CD14-positive monocyte (primary cell): ENCODE data around the gene SALL1. TPM values are rescaled to one million over a fixed set of nuclear protein-coding genes. Genes with fewer than 3 reads are reported as not detected.

ENCODE experiments used
- DNase-seq, 3 donors: peaks; one replicate each; pipeline ENCODE4 v3.0.0-alpha.2; 2011 to 2022
- H2AFZ ChIP-seq: 2 replicates; pipeline ENCODE4 v1.6.0; 2012; ENCODE audit warnings: mild to moderate bottlenecking, low read depth, low read length, inconsistent platforms; ENCODE audit not compliant: insufficient read depth, poor library complexity, severe bottlenecking
- H3K27ac ChIP-seq, 2 donors: 1 replicate in 1 of 2; 2 replicates in 1 of 2; pipeline ENCODE4 v1.5.1; 2012 to 2013; ENCODE audit warnings: low read length in 2 of 2, control low read depth in 1 of 2, inconsistent platforms in 1 of 2, low read depth in 1 of 2, mild to moderate bottlenecking in 1 of 2
- H3K27me3 ChIP-seq, 2 donors: one replicate each; pipeline versions ENCODE4 v1.6.0 to v1.6.1; 2011 to 2013; ENCODE audit warnings: low read length in 2 of 2; ENCODE audit not compliant: control insufficient read depth in 2 of 2, insufficient read depth in 2 of 2
- H3K36me3 ChIP-seq, 2 donors: replicated peaks in 1 of 2; 1 replicate in 1 of 2; 2 replicates in 1 of 2; pipeline versions ENCODE4 v1.5.1 to v1.6.1; 2012 to 2013; ENCODE audit warnings: low read length in 2 of 2, control low read depth in 1 of 2, inconsistent platforms in 1 of 2, mild to moderate bottlenecking in 1 of 2; ENCODE audit not compliant: insufficient read depth in 2 of 2, control insufficient read depth in 1 of 2
- H3K4me1 ChIP-seq, 2 donors: 1 replicate in 1 of 2; 2 replicates in 1 of 2; pipeline versions ENCODE4 v1.5.1 to v1.6.1; 2012 to 2013; ENCODE audit warnings: low read length in 2 of 2, control low read depth in 1 of 2, inconsistent platforms in 1 of 2, mild to moderate bottlenecking in 1 of 2, moderate library complexity in 1 of 2; ENCODE audit not compliant: insufficient read depth in 2 of 2, control insufficient read depth in 1 of 2
- H3K4me2 ChIP-seq: replicated peaks from 2 replicates; pipeline ENCODE3; 2012; ENCODE audit warnings: low read length, moderate library complexity, mild to moderate bottlenecking; ENCODE audit not compliant: poor library complexity, severe bottlenecking; ENCODE audit errors: extremely low read depth
- H3K4me3 ChIP-seq, 3 experiments: fragments of 200-600 bp in 1 of 3; sonication (generic) in 1 of 3; replicated peaks in 1 of 3; 1 replicate in 2 of 3; 2 replicates in 1 of 3; pipeline ENCODE4 v1.5.1; 2011 to 2013; ENCODE audit warnings: low read length in 3 of 3, mild to moderate bottlenecking in 3 of 3, control low read depth in 2 of 3, low read depth in 2 of 3, inconsistent platforms in 1 of 3, moderate library complexity in 1 of 3
- H3K79me2 ChIP-seq: 2 replicates; pipeline ENCODE4 v1.6.0; 2012; ENCODE audit warnings: mild to moderate bottlenecking, control low read depth, inconsistent platforms, low read length, moderate library complexity; ENCODE audit not compliant: insufficient read depth
- H3K9ac ChIP-seq: 2 replicates; pipeline ENCODE4 v1.6.0; 2017; ENCODE audit warnings: low read length, mild to moderate bottlenecking; ENCODE audit not compliant: insufficient read depth, poor library complexity, severe bottlenecking
- H3K9me3 ChIP-seq, 2 donors: replicated peaks in 1 of 2; 1 replicate in 1 of 2; 2 replicates in 1 of 2; pipeline versions ENCODE4 v1.5.1 to v1.6.1; 2012 to 2013; ENCODE audit warnings: low read length in 2 of 2, control low read depth in 1 of 2; ENCODE audit not compliant: control insufficient read depth in 1 of 2, insufficient read depth in 1 of 2
- H4K20me1 ChIP-seq: 2 replicates; pipeline ENCODE4 v1.6.0; 2012; ENCODE audit warnings: mild to moderate bottlenecking, low read length, control low read depth, moderate library complexity; ENCODE audit not compliant: insufficient read depth
- H3K27ac Mint-ChIP-seq, 7 donors: one replicate each; pipeline ENCODE4 v1.8.0; 2020; ENCODE audit warnings: mild to moderate bottlenecking in 7 of 7, mixed read lengths in 7 of 7, moderate library complexity in 6 of 7, inconsistent platforms in 2 of 7
- H3K27me3 Mint-ChIP-seq, 3 donors: one replicate each; pipeline ENCODE4 v1.8.0; 2021 to 2022; ENCODE audit warnings: low read depth in 3 of 3, mild to moderate bottlenecking in 3 of 3, mixed read lengths in 3 of 3, moderate library complexity in 3 of 3, inconsistent platforms in 1 of 3
- H3K36me3 Mint-ChIP-seq, 2 donors: one replicate each; pipeline ENCODE4 v1.8.0; 2020; ENCODE audit warnings: mixed read lengths in 2 of 2, inconsistent platforms in 1 of 2, mild to moderate bottlenecking in 1 of 2
- H3K4me1 Mint-ChIP-seq: one replicate; pipeline ENCODE4 v1.8.0; 2020; ENCODE audit warnings: mild to moderate bottlenecking, mixed read lengths
- H3K4me3 Mint-ChIP-seq, 2 donors: one replicate each; pipeline ENCODE4 v1.8.0; 2020; ENCODE audit warnings: mild to moderate bottlenecking in 2 of 2, mixed read lengths in 2 of 2, moderate library complexity in 1 of 2
- H3K9me3 Mint-ChIP-seq, 7 donors: one replicate each; pipeline ENCODE4 v1.8.0; 2020 to 2022; ENCODE audit warnings: mixed read lengths in 7 of 7, mild to moderate bottlenecking in 6 of 7, moderate library complexity in 6 of 7, inconsistent platforms in 2 of 7
- CTCF ChIP-seq: fragments of 200-600 bp; IDR thresholded peaks from one replicate; pipeline ENCODE4 v1.8.0; 2022; ENCODE audit warnings: antibody characterized with exemption, mild to moderate bottlenecking
- WGBS: methylation state at CpG from one replicate; pipeline ENCODE4 v1.1.5; 2013; ENCODE audit warnings: missing lambda C conversion rate; ENCODE audit not compliant: insufficient coverage; 5-methylcytosine and 5-hydroxymethylcytosine counted together
- intact Hi-C, 2 donors: fragments of 100-400 bp; cut with micrococcal nuclease; formaldehyde crosslinking; loops; one replicate each; pipeline versions ENCODE4 v1.15.0 to v1.15.1; 2023
- polyA plus RNA-seq, 3 donors: library from polyadenylated mRNA; depleted of rRNA in 1 of 3; unstranded in 2 of 3; stranded (reverse) in 1 of 3; fragments of 300-500 nt in 2 of 3; fragments of >200 nt in 1 of 3; fragmentation: Illumina TruSeq in 2 of 3; gene quantifications; 1 replicate in 2 of 3; 2 replicates in 1 of 3; pipeline ENCODE4 v1.2.3, GENCODE V29; 2012 to 2021

SALL1 gene
- polyA plus RNA-seq, 3 donors = not detected

DNA sequence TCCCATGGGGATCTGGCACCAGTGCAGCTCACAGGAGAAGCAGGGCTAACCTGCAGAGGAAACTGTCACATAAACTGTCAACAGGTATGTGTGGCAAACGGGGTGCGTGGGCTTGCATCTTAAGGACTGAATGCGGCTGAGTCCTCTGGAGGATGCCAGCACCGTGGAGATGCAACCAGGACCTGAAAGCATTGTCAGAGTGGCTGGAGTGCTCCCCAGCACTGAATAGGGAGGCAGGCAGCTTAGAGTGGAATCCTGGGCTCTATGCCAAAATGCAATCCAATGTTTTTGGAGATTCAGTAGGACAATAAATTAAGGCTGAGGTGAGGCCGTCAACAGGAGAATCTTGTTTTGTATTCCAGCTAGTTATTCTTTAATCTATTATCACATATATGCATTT, 21.3 kb upstream of the SALL1 start:
- 88% methylated on average over 4 of the region's 5 CpGs for WGBS
- Histone ChIP-seq H3K4me3 (no peak overlapping the region), H3K27ac (no peak overlapping the region), H3K79me2 (no peaks in the 10 kb centered on the region), H3K4me1 (no peaks in the 10 kb centered on the region), H3K4me2 (no peak overlapping the region), H3K36me3 (no peaks in the 10 kb centered on the region), H4K20me1 (no peaks in the 10 kb centered on the region), H3K9me3 (no peaks in the 10 kb centered on the region), H3K9ac (no peak overlapping the region), H3K27me3 (no peaks in the 10 kb centered on the region), H2AFZ (no peak overlapping the region)
- TF ChIP-seq CTCF = no peak
- Mint-ChIP-seq H3K27ac (no peak overlapping the region), H3K4me3 (no peak overlapping the region), H3K27me3 (peaks cover 2 to 5% (median 2%) of the 10 kb centered on the region in 3 donors), H3K4me1 (no peaks in the 10 kb centered on the region), H3K36me3 (no peaks in the 10 kb centered on the region), H3K9me3 (peaks cover 0 to 2% (median 0%) of the 10 kb centered on the region in 7 donors)
- DNase-seq = no peak
- intact Hi-C loops = no loop called here

GRCh38 chr16:51168755-51169154, 17.7 kb upstream of the SALL1 start:
- H3K79me2 ChIP-seq = no peaks in the 10 kb centered on the region
- H3K27me3 ChIP-seq = no peaks in the 10 kb centered on the region
- no peak for TF ChIP-seq CTCF
- H3K27ac ChIP-seq = no peak overlapping the region
- no peak overlapping the region for H3K4me3 ChIP-seq
- no peak overlapping the region for H2AFZ ChIP-seq
- H3K9ac ChIP-seq = no peak overlapping the region
- no peaks in the 10 kb centered on the region for H3K9me3 ChIP-seq
- H3K4me1 Mint-ChIP-seq = no peaks in the 10 kb centered on the region
- intact Hi-C loops = no loop called here
- H4K20me1 ChIP-seq = no peaks in the 10 kb centered on the region
- H3K27ac Mint-ChIP-seq = no peak overlapping the region
- H3K36me3 Mint-ChIP-seq = no peaks in the 10 kb centered on the region
- no peaks in the 10 kb centered on the region for H3K36me3 ChIP-seq
- no peak overlapping the region for H3K4me2 ChIP-seq
- peaks cover 4 to 8% (median 6%) of the 10 kb centered on the region in 3 donors for H3K27me3 Mint-ChIP-seq
- DNase-seq = no peak
- WGBS = no CpG with 5 or more reads among the region's 2 CpGs
- H3K4me1 ChIP-seq = no peaks in the 10 kb centered on the region
- H3K4me3 Mint-ChIP-seq = peak overlapping the region in 1 of 2 donors; percentile 35
- H3K9me3 Mint-ChIP-seq = peaks cover 0 to 2% (median 0%) of the 10 kb centered on the region in 7 donors
